Right atrium auricular region (tissue), 2 donors: ENCODE measurements around the gene LPP. TPM values are rescaled to one million over a fixed set of nuclear protein-coding genes. Genes with fewer than 3 reads are reported as not detected.

Experiments
- DNase-seq: peaks from one replicate; pipeline ENCODE4 v3.0.0-alpha.2; 2019; ENCODE audit warnings: low spot score
- H3K27ac ChIP-seq, 2 donors: fragments of 200-600 bp; sonication (generic); 1 replicate in 1 of 2; 2 replicates in 1 of 2; pipeline ENCODE4 v1.5.1; 2016 to 2019
- H3K27me3 ChIP-seq, 2 donors: fragments of 200-600 bp; sonication (generic); one replicate each; pipeline versions ENCODE4 v1.5.1 to v1.6.0; 2017 to 2019
- H3K36me3 ChIP-seq: fragments of 200-600 bp; sonication (generic); one replicate; pipeline ENCODE4 v1.5.1; 2016
- H3K4me1 ChIP-seq, 2 donors: fragments of 200-600 bp; sonication (generic); one replicate each; pipeline versions ENCODE4 v1.5.1 to v1.6.0; 2017 to 2019
- H3K4me3 ChIP-seq, 2 donors: fragments of 200-600 bp; sonication (generic); 1 replicate in 1 of 2; 2 replicates in 1 of 2; pipeline ENCODE4 v1.5.1; 2017 to 2019; ENCODE audit warnings: mild to moderate bottlenecking in 1 of 2, moderate library complexity in 1 of 2
- H3K9me3 ChIP-seq, 2 donors: fragments of 200-600 bp; sonication (generic); one replicate each; pipeline ENCODE4 v1.5.1; 2019
- CTCF ChIP-seq, 2 donors: fragments of 200-600 bp; sonication (generic); IDR thresholded peaks; one replicate each; pipeline ENCODE4 v1.5.1; 2019; ENCODE audit warnings: antibody characterized with exemption in 2 of 2
- total RNA-seq, 2 donors: library from RNA; depleted of rRNA; stranded (reverse); fragments of >200 nt; gene quantifications; one replicate each; pipeline ENCODE4 v1.1.0, GENCODE V29; 2016

LPP gene
- total RNA-seq, 2 donors from 2014 or later: 117 to 186 TPM

DNA sequence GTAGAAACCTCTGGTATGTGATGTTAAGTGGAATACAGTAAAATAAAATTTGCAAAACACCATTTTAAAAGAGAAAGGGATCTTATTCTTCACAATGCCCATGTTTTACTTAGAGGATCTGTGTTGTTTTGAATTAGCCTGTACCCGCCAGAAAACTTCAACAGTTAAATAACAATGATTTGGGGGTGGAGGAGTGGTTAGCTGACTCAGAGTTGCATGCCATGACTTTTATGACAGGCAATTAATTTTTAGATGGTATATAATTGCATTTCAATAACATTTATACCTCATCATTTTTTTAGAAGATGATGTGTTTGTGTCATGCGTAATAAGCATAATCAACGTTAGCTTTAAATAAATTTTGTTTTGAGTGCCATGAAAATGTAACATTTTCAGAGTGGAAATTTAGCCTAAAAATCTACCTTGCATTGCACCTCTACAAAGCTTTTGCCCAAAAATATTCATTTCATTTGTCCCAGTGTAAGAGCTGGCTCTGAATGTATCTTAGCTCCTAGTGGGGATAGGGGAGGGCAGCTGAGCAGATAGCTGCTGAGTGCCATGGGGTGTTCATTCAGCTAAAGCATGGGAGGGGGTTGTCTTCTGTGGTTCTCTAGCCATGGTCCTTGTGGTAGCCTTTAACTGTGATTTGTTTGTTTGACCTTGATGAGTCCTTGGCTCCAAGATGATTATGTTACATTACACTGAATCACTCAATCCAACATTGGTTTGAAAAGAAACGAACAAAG lies 379.8 kb downstream of the LPP start:
- no peak overlapping the region for H3K4me3 ChIP-seq
- H3K4me1 ChIP-seq: peaks cover 0 to 14% of the 10 kb centered on the region in 2 donors
- DNase-seq: no peak
- H3K36me3 ChIP-seq: no peaks in the 10 kb centered on the region
- no peak for TF ChIP-seq CTCF (IDR thresholded peaks at IDR 0.05)
- H3K9me3 ChIP-seq: no peaks in the 10 kb centered on the region
- H3K27me3 ChIP-seq: no peaks in the 10 kb centered on the region
- no peak overlapping the region for H3K27ac ChIP-seq

DNA sequence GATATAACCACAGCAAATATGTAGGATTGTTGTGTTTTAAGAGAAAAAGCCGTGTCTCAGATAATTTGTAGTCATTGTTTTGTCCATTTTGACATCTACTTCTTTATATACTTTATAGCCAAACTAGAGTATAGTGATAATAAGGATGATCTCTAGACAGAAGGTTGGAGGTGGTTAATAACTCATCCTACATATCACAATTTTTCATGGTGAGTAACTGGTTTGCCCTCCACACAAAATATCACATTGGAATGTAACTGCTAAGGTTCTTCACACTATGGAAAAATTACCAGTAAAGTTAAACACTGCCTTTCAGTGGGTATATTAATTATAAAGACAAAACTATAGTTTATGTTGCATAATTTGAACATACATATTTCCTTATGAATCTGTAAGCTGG lies 380.7 kb downstream of the LPP start:
- H3K9me3 ChIP-seq: no peaks in the 10 kb centered on the region
- H3K4me3 ChIP-seq: no peak overlapping the region
- no peak for TF ChIP-seq CTCF (IDR thresholded peaks at IDR 0.05)
- H3K27ac ChIP-seq: no peak overlapping the region
- H3K4me1 ChIP-seq: peaks cover 0 to 14% of the 10 kb centered on the region in 2 donors
- no peak for DNase-seq
- no peaks in the 10 kb centered on the region for H3K36me3 ChIP-seq
- no peaks in the 10 kb centered on the region for H3K27me3 ChIP-seq

GRCh38 chr3:188537606-188538005 lies 383.6 kb downstream of the LPP start:
- Histone ChIP-seq H3K27ac (no peak overlapping the region), H3K9me3 (no peaks in the 10 kb centered on the region), H3K4me1 (peaks cover 0 to 4% of the 10 kb centered on the region in 2 donors), H3K27me3 (no peaks in the 10 kb centered on the region), H3K4me3 (no peak overlapping the region), H3K36me3 (no peaks in the 10 kb centered on the region)
- no peak for TF ChIP-seq CTCF (IDR thresholded peaks at IDR 0.05)
- DNase-seq: no peak

- no peaks in the 10 kb centered on the region for H3K36me3 ChIP-seq
- no peak overlapping the region for H3K27ac ChIP-seq
- no peaks in the 10 kb centered on the region for H3K9me3 ChIP-seq
- no peaks in the 10 kb centered on the region for H3K4me1 ChIP-seq
- H3K4me3 ChIP-seq: no peak overlapping the region
- no peak for TF ChIP-seq CTCF (IDR thresholded peaks at IDR 0.05)
- DNase-seq: no peak
- H3K27me3 ChIP-seq: no peaks in the 10 kb centered on the region
These were observed 385.1 kb downstream of the LPP start for GRCh38 chr3:188539037-188539436.

- Histone ChIP-seq H3K9me3 (no peaks in the 10 kb centered on the region), H3K36me3 (no peaks in the 10 kb centered on the region), H3K4me3 (no peak overlapping the region), H3K27ac (no peak overlapping the region), H3K4me1 (no peaks in the 10 kb centered on the region), H3K27me3 (no peaks in the 10 kb centered on the region)
- TF ChIP-seq CTCF (IDR thresholded peaks at IDR 0.05): no peak
- DNase-seq: no peak
These were observed 385.8 kb downstream of the LPP start for GRCh38 chr3:188539631-188540194.
